Astrocyte of the cerebellum (primary cell): ENCODE results near the gene HBB.

Source experiments
- DNase-seq: peaks from one replicate; pipeline ENCODE4 v3.0.0-alpha.2; 2011; ENCODE audit warnings: low read depth
- H3K4me3 ChIP-seq: 2 replicates; pipeline ENCODE4 v1.5.1; 2011; ENCODE audit warnings: mild to moderate bottlenecking, low read depth, low read length, moderate library complexity
- in situ Hi-C: cut with HindIII; loops from 2 replicates; pipeline ENCODE4 v1.10.0; 2017; ENCODE audit warnings: low sequenced_read_pairs
- TF ChIP-seq, protein P1 (sequence below): IDR thresholded peaks from 2 replicates; pipeline ENCODE4 v1.5.1; 2012; ENCODE audit warnings: low read length, low read depth, moderate library complexity, mild to moderate bottlenecking; ENCODE audit errors: missing control alignments

The HBB gene

DNA sequence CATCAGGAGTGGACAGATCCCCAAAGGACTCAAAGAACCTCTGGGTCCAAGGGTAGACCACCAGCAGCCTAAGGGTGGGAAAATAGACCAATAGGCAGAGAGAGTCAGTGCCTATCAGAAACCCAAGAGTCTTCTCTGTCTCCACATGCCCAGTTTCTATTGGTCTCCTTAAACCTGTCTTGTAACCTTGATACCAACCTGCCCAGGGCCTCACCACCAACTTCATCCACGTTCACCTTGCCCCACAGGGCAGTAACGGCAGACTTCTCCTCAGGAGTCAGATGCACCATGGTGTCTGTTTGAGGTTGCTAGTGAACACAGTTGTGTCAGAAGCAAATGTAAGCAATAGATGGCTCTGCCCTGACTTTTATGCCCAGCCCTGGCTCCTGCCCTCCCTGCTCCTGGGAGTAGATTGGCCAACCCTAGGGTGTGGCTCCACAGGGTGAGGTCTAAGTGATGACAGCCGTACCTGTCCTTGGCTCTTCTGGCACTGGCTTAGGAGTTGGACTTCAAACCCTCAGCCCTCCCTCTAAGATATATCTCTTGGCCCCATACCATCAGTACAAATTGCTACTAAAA, at the start of gene HBB:
Gene HBB (minus strand): TSS at position 340 of the 579 bp plus-strand sequence. CDS start 50 bp downstream, at position 290.
- TF ChIP-seq, protein P1, sequence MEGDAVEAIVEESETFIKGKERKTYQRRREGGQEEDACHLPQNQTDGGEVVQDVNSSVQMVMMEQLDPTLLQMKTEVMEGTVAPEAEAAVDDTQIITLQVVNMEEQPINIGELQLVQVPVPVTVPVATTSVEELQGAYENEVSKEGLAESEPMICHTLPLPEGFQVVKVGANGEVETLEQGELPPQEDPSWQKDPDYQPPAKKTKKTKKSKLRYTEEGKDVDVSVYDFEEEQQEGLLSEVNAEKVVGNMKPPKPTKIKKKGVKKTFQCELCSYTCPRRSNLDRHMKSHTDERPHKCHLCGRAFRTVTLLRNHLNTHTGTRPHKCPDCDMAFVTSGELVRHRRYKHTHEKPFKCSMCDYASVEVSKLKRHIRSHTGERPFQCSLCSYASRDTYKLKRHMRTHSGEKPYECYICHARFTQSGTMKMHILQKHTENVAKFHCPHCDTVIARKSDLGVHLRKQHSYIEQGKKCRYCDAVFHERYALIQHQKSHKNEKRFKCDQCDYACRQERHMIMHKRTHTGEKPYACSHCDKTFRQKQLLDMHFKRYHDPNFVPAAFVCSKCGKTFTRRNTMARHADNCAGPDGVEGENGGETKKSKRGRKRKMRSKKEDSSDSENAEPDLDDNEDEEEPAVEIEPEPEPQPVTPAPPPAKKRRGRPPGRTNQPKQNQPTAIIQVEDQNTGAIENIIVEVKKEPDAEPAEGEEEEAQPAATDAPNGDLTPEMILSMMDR, result no peak
- no peak for DNase-seq
- H3K4me3 ChIP-seq, result no peak within 1 kb of the TSS
- in situ Hi-C loops, result no loop called here

DNA sequence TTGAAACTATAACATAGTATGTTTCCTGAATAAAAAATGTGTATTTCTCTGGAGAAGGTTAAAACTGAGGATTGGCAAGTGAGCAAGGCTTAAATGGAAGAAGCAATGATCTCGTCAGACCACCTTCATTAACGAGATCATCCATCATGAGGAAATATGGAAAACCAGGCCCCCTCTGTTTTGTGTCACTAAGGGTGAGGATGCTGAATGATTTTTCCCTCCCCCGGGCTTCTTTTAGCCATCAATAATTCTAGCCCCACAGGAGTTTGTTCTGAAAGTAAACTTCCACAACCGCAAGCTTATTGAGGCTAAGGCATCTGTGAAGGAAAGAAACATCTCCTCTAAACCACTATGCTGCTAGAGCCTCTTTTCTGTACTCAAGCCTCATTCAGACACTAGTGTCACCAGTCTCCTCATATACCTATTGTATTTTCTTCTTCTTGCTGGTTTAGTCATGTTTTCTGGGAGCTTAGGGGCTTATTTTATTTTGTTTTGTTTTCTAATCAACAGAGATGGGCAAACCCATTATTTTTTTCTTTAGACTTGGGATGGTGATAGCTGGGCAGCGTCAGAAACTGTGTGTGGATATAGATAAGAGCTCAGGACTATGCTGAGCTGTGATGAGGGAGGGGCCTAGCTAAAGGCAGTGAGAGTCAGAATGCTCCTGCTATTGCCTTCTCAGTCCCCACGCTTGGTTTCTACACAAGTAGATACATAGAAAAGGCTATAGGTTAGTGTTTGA, 48.7 kb upstream of the HBB start:
- in situ Hi-C loops, result no loop called here
- TF ChIP-seq, protein P1, result no peak
- DNase-seq, result no peak

DNA sequence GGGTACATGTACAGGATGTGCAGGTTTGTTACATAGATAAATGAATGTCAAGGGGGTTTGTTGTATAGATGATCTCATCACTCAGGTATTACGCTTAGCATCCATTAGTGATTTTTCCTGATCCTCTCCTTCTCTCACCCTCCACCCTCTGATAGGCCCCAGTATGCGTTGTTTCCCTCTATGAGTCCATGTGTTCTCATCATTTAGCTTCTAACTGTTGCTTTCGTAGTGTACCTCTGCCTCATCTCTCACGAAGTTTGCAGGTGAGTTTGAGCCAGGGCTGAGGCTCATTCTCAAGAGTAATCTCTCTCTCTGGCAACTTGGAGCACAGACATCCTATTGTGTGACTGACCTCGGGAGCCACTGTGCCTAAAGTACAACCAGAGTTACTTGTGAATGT, 47.5 kb upstream of the HBB start:
- in situ Hi-C loops, result no loop called here
- H3K4me3 ChIP-seq, result no peak overlapping the region
- TF ChIP-seq, protein P1, result no peak
- no peak for DNase-seq

More for the DNA sequence above, 48.7 kb upstream of the HBB start:
- no peak overlapping the region for H3K4me3 ChIP-seq

DNA sequence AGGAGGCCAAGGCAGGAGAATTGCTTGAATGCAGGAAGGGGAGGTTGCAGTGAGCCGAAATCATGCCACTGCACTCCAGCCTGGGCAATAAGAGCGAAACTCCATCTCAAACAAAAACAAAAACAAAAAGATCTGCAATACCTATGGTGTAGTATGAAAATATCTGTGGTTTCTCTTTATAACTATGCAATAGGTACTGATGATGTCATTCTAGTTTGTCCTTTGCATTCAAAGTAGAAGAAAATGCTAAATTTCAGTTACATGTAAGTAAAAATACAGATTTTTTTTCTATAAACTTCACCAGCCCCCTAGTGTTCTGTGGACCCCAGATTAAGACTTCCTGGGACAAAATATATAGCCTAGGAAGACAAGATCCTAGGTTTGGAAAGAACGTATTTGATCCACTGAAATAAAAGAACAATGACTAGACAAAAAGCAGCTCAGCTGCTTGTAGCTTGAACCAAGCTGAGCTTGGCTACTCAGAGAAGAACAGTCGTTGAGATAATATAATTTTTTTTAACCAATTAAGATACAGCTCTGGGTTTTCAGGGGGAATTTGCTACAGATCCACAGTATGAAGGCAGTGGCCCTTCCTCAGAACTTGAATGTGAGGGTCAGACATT, 45.6 kb upstream of the HBB start:
- H3K4me3 ChIP-seq, result no peak overlapping the region
- TF ChIP-seq, protein P1, result no peak
- DNase-seq, result no peak
- in situ Hi-C loops, result no loop called here

DNA sequence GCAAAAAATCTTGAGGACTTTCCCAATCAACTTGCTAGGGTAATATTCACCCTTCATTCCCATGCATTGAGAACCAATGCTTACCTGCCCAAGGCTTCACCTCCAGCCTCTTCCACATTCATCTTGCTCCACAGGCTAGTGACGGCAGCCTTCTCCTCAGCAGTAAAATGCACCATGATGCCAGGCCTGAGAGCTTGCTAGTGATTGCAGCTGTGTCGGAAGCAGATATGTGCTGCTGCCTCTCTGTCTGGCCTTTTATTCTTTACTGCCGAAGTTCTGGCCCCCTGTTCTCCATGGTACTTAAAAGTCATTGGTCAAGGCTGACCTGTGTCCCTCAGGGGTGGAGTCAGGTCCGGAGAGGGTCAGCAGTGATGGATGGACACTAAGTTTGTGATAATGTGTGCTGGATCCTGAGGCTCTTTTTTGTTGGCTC, 42.9 kb upstream of the HBB start, which contains the start of gene HBE1:
Gene HBE1 (minus strand): TSS at position 231 of the 433 bp plus-strand sequence. CDS start 55 bp downstream, at position 176.
- no peak within 1 kb of the TSS for H3K4me3 ChIP-seq
- TF ChIP-seq, protein P1, result no peak
- DNase-seq, result no peak
- in situ Hi-C loops, result no loop called here

DNA sequence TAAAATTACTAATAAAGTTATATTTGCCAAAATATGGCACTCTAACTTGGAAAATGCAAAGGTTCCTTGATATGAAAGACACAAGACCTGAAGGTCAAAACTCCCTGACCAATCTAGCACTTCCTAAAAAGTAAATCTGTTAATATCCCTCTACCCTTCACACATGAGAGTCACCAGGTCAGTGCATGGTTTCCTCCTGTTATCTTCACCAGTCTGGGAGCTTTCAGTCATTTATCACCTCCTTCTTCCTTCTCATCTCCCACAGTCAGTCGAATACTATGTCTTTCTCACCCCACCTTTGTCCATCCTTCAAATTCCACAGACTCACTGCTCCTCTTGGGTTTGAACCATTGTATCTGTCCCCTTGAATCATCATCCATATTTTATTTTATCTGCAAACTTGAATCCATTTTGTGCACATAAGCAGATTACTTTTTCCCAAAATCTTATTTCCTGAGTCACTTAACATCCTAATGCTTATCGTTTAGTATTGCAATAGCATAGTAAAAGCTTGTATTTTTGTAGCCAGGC, 40.2 kb upstream of the HBB start:
- no peak for DNase-seq
- H3K4me3 ChIP-seq, result no peak overlapping the region
- TF ChIP-seq, protein P1, result no peak
- in situ Hi-C loops, result no loop called here
